A673 (cell line): ENCODE results near the gene TDRD3.

ENCODE experiments used
- CTCF ChIP-seq: fragments of 300-800, 200-600 bp; sonication (generic); conservative IDR thresholded peaks from 2 replicates; pipeline ENCODE4 v1.5.1; 2017; ENCODE audit warnings: low read depth, mild to moderate bottlenecking, antibody characterized with exemption, low read length, moderate library complexity, mixed read lengths
- EZH2 ChIP-seq: fragments of 200-600 bp; sonication (generic); IDR thresholded peaks from 2 replicates; pipeline ENCODE4 v1.6.1; 2017; ENCODE audit warnings: borderline replicate concordance, low read depth, mild to moderate bottlenecking, mixed read lengths, antibody characterized with exemption, low read length; ENCODE audit not compliant: poor library complexity, severe bottlenecking

GRCh38 chr13:60572855-60573254, 175.8 kb downstream of the TDRD3 start:
- TF ChIP-seq CTCF (no peak), EZH2 (no peak)
